GM12892 (cell line): ENCODE data around the gene INTS6.

Experiments used
- POLR2A ChIP-seq: IDR thresholded peaks from 2 replicates; pipeline ENCODE4 v1.6.1; 2011; ENCODE audit warnings: low read depth, low read length, control low read depth
- POLR2AphosphoS5 ChIP-seq: IDR thresholded peaks from 2 replicates; pipeline ENCODE4 v1.6.1; 2011; ENCODE audit warnings: low read depth, low read length, control low read depth

- no peak for TF ChIP-seq POLR2A
- no peak for TF ChIP-seq POLR2AphosphoS5
These were observed 82.7 kb downstream of the INTS6 start for GRCh38 chr13:51370116-51370515.
